HepG2 (cell line): Measurements from ENCODE around the gene PIEZO1. TPM values are rescaled to one million over a fixed set of nuclear protein-coding genes. Genes with fewer than 3 reads are reported as not detected.

Experiments
- CAMTA2 ChIP-seq: sonication (generic); formaldehyde crosslinking; IDR thresholded peaks from 2 replicates; pipeline ENCODE4 v1.4.0; 2020; ENCODE audit warnings: mild to moderate bottlenecking, missing genetic modification reagents, borderline replicate concordance
- HNF4G ChIP-seq, 2 experiments: sonication (generic) in 1 of 2; formaldehyde crosslinking in 1 of 2; IDR thresholded peaks; 2 replicates each; pipeline versions ENCODE4 v1.4.0 to v1.6.1; 2011 to 2020; ENCODE audit warnings: borderline replicate concordance in 2 of 2, low read depth in 2 of 2, mild to moderate bottlenecking in 2 of 2, low read length in 1 of 2, missing genetic modification reagents in 1 of 2, moderate library complexity in 1 of 2
- HOXA7 ChIP-seq: sonication (generic); formaldehyde crosslinking; IDR thresholded peaks from 2 replicates; pipeline ENCODE4 v1.8.1; 2022; ENCODE audit warnings: mild to moderate bottlenecking, missing genetic modification reagents, moderate library complexity
- RNF2 ChIP-seq: fragments of 450-650 bp; conservative IDR thresholded peaks from 2 replicates; pipeline ENCODE4 v1.6.1; 2016; ENCODE audit warnings: low read depth
- STAG1 ChIP-seq: sonication (generic); formaldehyde crosslinking; IDR thresholded peaks from 2 replicates; pipeline ENCODE4 v1.4.0; 2020; ENCODE audit warnings: missing genetic modification reagents
- ZNF138 ChIP-seq: sonication (generic); formaldehyde crosslinking; IDR thresholded peaks from 2 replicates; pipeline ENCODE4 v1.5.0; 2020; ENCODE audit warnings: mild to moderate bottlenecking, low read depth, missing genetic modification reagents
- ZNF724P ChIP-seq: sonication (generic); formaldehyde crosslinking; IDR thresholded peaks from 2 replicates; pipeline ENCODE4 v1.8.0; 2022; ENCODE audit warnings: missing genetic modification reagents, borderline replicate concordance
- ZSCAN12 ChIP-seq: sonication (generic); formaldehyde crosslinking; IDR thresholded peaks from 2 replicates; pipeline ENCODE4 v1.9.0; 2021; ENCODE audit warnings: mild to moderate bottlenecking, missing genetic modification reagents
- polyA plus RNA-seq, 8 experiments: library from polyadenylated mRNA; depleted of rRNA in 3 of 8; stranded (reverse) in 7 of 8; unstranded in 1 of 8; fragments of >200 nt; fragmentation: Illumina TruSeq in 4 of 8; extraction: Trizol in 4 of 8; gene quantifications; 2 replicates each; pipeline versions ENCODE4 v1.2.1 to v1.2.3, GENCODE V29; 2011 to 2016; ENCODE audit warnings: low read depth in 4 of 8, missing spikeins in 1 of 8, mixed read lengths in 1 of 8; ENCODE audit not compliant: insufficient read depth in 1 of 8
- total RNA-seq, 5 experiments: library from RNA; depleted of rRNA; stranded (reverse); fragments of >200 nt; fragmentation: Illumina TruSeq; extraction: Trizol; gene quantifications; 2 replicates each; pipeline ENCODE4 v1.2.3, GENCODE V29; 2016; ENCODE audit warnings: low read depth in 1 of 5
- TF ChIP-seq, protein P1 (sequence below): sonication (generic); formaldehyde crosslinking; IDR thresholded peaks from 2 replicates; pipeline ENCODE4 v1.8.0; 2022; ENCODE audit warnings: low read depth, missing genetic modification reagents
- TF ChIP-seq, protein P2 (sequence below): sonication (generic); formaldehyde crosslinking; IDR thresholded peaks from 2 replicates; pipeline ENCODE4 v1.4.0; 2020; ENCODE audit warnings: missing genetic modification reagents
- TF ChIP-seq, protein P3 (sequence below): sonication (generic); formaldehyde crosslinking; IDR thresholded peaks from 2 replicates; pipeline ENCODE4 v1.5.0; 2020; ENCODE audit warnings: mild to moderate bottlenecking, missing genetic modification reagents
- TF ChIP-seq, protein P4 (sequence below): sonication (generic); formaldehyde crosslinking; IDR thresholded peaks from 2 replicates; pipeline ENCODE4 v1.4.0; 2020; ENCODE audit warnings: missing genetic modification reagents
- TF ChIP-seq, protein P5 (sequence below): sonication (generic); formaldehyde crosslinking; IDR thresholded peaks from 2 replicates; pipeline ENCODE4 v1.8.0; 2022; ENCODE audit warnings: mild to moderate bottlenecking, missing genetic modification reagents, moderate library complexity
- TF ChIP-seq, protein P6 (sequence below): sonication (generic); formaldehyde crosslinking; IDR thresholded peaks from 2 replicates; pipeline ENCODE4 v1.5.0; 2020; ENCODE audit warnings: missing genetic modification reagents

The PIEZO1 gene
- total and polyA plus RNA-seq, 2 of the 13 experiments (the other 11 are each of a cell fraction or from before 2014, with no cell fraction given): 67.9 to 85.0 TPM

DNA sequence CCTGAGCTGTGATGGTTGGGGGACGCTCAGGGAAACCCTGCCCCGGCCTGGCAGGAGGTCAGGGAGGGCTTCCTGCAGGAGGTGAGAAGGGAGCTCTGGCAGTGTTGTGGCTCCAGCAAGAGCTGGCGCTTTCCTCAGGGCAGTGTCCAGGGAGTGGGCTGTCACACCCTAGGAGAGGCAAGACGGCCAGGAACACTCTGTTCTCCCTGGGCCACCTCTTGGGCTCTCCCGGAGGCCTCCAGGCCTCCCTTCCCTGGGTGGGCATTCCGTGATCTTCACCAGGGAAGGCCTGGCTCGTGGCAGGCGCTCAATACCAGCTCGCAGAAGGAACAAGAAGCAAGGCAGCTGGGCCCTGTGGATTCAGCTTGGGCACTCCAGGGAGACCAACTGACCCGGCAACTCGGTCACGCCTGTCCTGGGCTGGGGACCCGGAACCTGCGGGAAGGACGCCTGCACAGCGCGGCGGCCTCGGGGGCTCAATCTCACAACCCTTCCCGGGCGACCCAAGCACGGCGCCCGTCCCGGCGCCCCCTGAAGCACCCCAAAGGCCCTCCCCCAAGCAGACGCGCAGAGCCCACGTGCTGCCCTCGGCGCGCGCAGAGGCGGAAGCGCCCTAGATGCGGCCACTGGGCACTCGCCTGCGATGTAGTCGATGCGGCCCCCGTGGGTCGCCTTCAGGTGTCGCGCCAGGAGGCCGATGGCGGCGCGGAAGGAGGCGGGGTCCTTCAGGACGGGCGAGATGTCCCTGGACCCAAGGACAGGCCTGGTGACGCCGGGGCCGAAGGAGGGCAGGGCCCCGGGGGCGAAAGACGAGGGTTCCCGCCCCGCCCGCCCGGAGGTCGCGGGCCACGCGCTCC is 26.1 kb upstream of the PIEZO1 start (continued):
- TF ChIP-seq ZSCAN12 (peak; percentile 86; the same call in 1 of the 2 replicates), STAG1 (CRISPR knock-in tag) (peak; percentile 10; the same call in 1 of the 2 replicates), HNF4G (IDR thresholded peaks at IDR 0.05; ENCODE audit: borderline replicate concordance, low read depth, low read length) (no peak), HNF4G (CRISPR knock-in tag; IDR thresholded peaks at IDR 0.05; ENCODE audit: borderline replicate concordance, low read depth) (no peak), HOXA7 (CRISPR knock-in tag) (0 out of 2 replicates have a peak, but pooled peaks have one; percentile 27), CAMTA2 (CRISPR knock-in tag) (peak; percentile 23; the same call in 1 of the 2 replicates), ZNF724P (CRISPR knock-in tag) (peak; percentile 88), RNF2 (peak; percentile 82), ZNF138 (0 out of 2 replicates have a peak, but pooled peaks have one; percentile 60)
- TF ChIP-seq, protein P1, sequence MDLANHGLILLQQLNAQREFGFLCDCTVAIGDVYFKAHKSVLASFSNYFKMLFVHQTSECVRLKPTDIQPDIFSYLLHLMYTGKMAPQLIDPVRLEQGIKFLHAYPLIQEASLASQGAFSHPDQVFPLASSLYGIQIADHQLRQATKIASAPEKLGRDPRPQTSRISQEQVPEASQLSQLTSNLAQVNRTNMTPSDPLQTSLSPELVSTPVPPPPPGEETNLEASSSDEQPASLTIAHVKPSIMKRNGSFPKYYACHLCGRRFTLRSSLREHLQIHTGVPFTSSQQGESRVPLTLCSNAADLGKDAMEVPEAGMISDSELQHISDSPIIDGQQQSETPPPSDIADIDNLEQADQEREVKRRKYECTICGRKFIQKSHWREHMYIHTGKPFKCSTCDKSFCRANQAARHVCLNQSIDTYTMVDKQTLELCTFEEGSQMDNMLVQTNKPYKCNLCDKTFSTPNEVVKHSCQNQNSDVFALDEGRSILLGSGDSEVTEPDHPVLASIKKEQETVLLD (CRISPR knock-in tag): no peak; the same call in 1 of the 2 replicates
- TF ChIP-seq, protein P2, sequence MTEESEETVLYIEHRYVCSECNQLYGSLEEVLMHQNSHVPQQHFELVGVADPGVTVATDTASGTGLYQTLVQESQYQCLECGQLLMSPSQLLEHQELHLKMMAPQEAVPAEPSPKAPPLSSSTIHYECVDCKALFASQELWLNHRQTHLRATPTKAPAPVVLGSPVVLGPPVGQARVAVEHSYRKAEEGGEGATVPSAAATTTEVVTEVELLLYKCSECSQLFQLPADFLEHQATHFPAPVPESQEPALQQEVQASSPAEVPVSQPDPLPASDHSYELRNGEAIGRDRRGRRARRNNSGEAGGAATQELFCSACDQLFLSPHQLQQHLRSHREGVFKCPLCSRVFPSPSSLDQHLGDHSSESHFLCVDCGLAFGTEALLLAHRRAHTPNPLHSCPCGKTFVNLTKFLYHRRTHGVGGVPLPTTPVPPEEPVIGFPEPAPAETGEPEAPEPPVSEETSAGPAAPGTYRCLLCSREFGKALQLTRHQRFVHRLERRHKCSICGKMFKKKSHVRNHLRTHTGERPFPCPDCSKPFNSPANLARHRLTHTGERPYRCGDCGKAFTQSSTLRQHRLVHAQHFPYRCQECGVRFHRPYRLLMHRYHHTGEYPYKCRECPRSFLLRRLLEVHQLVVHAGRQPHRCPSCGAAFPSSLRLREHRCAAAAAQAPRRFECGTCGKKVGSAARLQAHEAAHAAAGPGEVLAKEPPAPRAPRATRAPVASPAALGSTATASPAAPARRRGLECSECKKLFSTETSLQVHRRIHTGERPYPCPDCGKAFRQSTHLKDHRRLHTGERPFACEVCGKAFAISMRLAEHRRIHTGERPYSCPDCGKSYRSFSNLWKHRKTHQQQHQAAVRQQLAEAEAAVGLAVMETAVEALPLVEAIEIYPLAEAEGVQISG (CRISPR knock-in tag): peak; percentile 68
- TF ChIP-seq, protein P3, sequence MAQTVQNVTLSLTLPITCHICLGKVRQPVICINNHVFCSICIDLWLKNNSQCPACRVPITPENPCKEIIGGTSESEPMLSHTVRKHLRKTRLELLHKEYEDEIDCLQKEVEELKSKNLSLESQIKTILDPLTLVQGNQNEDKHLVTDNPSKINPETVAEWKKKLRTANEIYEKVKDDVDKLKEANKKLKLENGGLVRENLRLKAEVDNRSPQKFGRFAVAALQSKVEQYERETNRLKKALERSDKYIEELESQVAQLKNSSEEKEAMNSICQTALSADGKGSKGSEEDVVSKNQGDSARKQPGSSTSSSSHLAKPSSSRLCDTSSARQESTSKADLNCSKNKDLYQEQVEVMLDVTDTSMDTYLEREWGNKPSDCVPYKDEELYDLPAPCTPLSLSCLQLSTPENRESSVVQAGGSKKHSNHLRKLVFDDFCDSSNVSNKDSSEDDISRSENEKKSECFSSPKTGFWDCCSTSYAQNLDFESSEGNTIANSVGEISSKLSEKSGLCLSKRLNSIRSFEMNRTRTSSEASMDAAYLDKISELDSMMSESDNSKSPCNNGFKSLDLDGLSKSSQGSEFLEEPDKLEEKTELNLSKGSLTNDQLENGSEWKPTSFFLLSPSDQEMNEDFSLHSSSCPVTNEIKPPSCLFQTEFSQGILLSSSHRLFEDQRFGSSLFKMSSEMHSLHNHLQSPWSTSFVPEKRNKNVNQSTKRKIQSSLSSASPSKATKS (CRISPR knock-in tag): peak; percentile 26; the same call in 1 of the 2 replicates
- TF ChIP-seq, protein P4, sequence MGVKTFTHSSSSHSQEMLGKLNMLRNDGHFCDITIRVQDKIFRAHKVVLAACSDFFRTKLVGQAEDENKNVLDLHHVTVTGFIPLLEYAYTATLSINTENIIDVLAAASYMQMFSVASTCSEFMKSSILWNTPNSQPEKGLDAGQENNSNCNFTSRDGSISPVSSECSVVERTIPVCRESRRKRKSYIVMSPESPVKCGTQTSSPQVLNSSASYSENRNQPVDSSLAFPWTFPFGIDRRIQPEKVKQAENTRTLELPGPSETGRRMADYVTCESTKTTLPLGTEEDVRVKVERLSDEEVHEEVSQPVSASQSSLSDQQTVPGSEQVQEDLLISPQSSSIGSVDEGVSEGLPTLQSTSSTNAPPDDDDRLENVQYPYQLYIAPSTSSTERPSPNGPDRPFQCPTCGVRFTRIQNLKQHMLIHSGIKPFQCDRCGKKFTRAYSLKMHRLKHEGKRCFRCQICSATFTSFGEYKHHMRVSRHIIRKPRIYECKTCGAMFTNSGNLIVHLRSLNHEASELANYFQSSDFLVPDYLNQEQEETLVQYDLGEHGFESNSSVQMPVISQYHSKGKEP (CRISPR knock-in tag): 0 out of 2 replicates have a peak, but pooled peaks have one; percentile 77
- TF ChIP-seq, protein P5, sequence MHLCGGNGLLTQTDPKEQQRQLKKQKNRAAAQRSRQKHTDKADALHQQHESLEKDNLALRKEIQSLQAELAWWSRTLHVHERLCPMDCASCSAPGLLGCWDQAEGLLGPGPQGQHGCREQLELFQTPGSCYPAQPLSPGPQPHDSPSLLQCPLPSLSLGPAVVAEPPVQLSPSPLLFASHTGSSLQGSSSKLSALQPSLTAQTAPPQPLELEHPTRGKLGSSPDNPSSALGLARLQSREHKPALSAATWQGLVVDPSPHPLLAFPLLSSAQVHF (CRISPR knock-in tag): no peak
- TF ChIP-seq, protein P6, sequence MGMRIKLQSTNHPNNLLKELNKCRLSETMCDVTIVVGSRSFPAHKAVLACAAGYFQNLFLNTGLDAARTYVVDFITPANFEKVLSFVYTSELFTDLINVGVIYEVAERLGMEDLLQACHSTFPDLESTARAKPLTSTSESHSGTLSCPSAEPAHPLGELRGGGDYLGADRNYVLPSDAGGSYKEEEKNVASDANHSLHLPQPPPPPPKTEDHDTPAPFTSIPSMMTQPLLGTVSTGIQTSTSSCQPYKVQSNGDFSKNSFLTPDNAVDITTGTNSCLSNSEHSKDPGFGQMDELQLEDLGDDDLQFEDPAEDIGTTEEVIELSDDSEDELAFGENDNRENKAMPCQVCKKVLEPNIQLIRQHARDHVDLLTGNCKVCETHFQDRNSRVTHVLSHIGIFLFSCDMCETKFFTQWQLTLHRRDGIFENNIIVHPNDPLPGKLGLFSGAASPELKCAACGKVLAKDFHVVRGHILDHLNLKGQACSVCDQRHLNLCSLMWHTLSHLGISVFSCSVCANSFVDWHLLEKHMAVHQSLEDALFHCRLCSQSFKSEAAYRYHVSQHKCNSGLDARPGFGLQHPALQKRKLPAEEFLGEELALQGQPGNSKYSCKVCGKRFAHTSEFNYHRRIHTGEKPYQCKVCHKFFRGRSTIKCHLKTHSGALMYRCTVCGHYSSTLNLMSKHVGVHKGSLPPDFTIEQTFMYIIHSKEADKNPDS (CRISPR knock-in tag): peak; percentile 23; the same call in 1 of the 2 replicates
